Mucosa of stomach (tissue), 1 donor: ENCODE results near the gene CMTM7.

Source experiments
- H3K27me3 ChIP-seq: one replicate; pipeline ENCODE4 v1.7.0; 2013; ENCODE audit warnings: mild to moderate bottlenecking, low read length; ENCODE audit not compliant: control insufficient read depth, insufficient read depth
- H3K36me3 ChIP-seq: one replicate; pipeline ENCODE4 v1.7.0; 2013; ENCODE audit warnings: low read length; ENCODE audit not compliant: control insufficient read depth, insufficient read depth
- H3K4me1 ChIP-seq: one replicate; pipeline ENCODE4 v1.7.0; 2013; ENCODE audit warnings: mild to moderate bottlenecking, low read length; ENCODE audit not compliant: control insufficient read depth, insufficient read depth
- H3K4me3 ChIP-seq: one replicate; pipeline ENCODE4 v1.7.0; 2013; ENCODE audit warnings: low read length
- H3K9ac ChIP-seq: one replicate; pipeline ENCODE4 v1.7.0; 2013; ENCODE audit warnings: mild to moderate bottlenecking, low read length, moderate library complexity
- H3K9me3 ChIP-seq: one replicate; pipeline ENCODE4 v1.7.0; 2013; ENCODE audit warnings: mild to moderate bottlenecking, low read length, moderate library complexity; ENCODE audit not compliant: control insufficient read depth
- donor health status: Pancreatic carcinoma.

The CMTM7 gene

DNA sequence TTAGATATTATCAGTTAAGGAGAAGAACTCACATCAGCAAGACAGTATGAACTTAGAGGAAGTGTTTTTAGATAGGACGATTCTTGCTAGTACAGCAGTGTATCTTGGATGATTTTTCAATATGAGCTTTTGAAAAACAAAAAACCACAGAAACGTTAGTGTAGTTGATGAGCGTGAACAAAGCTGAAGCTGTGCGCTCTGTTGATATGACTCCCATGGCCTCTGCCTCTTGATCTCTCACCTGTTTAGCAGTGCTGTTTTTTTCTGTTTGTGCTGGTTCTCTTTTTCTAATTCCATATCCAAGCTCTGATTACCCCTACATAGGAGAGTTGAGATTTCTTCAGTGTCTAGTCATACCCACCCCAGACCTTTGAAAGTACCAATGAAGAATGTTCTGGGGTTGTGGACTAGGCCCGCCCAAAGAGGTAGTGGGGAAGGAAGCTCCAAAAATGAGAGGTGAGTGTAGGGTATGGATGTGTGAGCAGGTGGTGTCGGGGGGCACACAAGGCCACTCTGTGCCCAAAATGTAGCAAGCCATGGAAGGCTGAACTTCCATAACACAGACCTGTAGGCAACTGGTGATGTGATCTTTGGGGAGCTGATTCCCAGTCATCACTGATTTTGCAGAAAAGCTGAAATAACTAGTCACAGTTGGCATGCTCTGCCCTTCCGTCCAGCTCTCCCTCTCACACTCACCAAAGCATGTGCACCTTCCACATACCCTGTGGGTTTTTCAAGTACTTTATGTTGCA lies 20.0 kb upstream of the CMTM7 start:
- H3K9me3 ChIP-seq = no peaks in the 10 kb centered on the region
- no peak overlapping the region for H3K9ac ChIP-seq

DNA sequence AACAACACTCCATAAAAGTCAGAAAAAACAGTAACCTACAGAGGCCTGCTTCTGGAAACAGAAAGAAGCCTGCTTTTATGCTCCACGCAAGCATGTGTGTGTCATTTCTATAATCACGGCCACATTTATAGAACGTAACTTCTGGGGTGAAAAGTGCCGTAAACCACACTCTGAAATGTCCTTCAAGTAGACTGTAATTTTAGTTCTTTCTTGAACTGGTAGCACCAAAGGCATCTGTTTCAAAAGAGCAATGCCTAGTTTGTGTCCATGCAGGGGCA lies 19.5 kb upstream of the CMTM7 start:
- H3K9me3 ChIP-seq = no peaks in the 10 kb centered on the region
- H3K9ac ChIP-seq = no peak overlapping the region
- no peaks in the 10 kb centered on the region for H3K27me3 ChIP-seq
- no peaks in the 10 kb centered on the region for H3K4me1 ChIP-seq
- H3K4me3 ChIP-seq = no peak overlapping the region
- no peaks in the 10 kb centered on the region for H3K36me3 ChIP-seq

More for the DNA sequence above, 20.0 kb upstream of the CMTM7 start:
- H3K4me1 ChIP-seq = no peaks in the 10 kb centered on the region
- no peak overlapping the region for H3K4me3 ChIP-seq
- H3K36me3 ChIP-seq = no peaks in the 10 kb centered on the region
- no peaks in the 10 kb centered on the region for H3K27me3 ChIP-seq

DNA sequence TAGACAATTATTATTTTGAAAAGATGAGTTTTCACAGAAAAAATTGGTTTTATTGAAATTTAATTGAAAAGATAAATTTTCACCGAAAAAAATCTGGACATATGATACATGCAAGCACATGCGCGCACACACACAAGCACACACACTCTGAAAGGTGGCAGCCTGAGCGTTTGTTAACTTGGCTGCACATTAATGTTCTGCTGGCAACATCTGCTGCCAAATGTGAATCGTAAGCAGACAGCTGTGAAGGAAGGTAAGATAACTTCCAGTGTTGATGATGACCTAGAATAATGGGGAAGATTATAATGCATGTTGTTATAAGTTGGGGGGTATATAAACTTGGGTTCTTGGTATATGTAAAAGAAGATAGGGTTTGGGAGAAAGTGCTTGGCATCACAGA lies 18.4 kb upstream of the CMTM7 start:
- no peaks in the 10 kb centered on the region for H3K9me3 ChIP-seq

DNA sequence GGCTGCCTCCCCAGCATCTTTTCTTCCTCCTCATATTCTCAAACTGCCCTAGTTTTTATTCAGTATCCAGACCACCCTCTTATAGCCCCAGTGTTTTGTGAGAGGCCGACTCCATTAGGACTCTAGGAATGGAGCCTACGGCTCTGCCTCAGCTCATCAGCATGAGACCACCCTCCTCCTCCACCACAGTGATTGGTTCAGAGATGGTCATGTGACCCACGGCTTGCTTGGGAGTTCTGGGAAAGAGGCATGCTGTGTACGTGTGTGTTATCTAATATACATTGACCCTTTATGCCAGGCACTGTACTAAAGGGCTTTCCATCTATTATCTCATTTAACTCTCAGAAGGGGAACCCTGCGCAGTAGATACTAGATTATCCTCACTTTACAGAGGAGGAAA lies 17.8 kb upstream of the CMTM7 start:
- H3K4me3 ChIP-seq = no peak overlapping the region
- H3K36me3 ChIP-seq = no peaks in the 10 kb centered on the region
- no peak overlapping the region for H3K9ac ChIP-seq
- H3K4me1 ChIP-seq = no peaks in the 10 kb centered on the region
- H3K27me3 ChIP-seq = no peaks in the 10 kb centered on the region
- no peaks in the 10 kb centered on the region for H3K9me3 ChIP-seq

More for the DNA sequence above, 18.4 kb upstream of the CMTM7 start:
- no peak overlapping the region for H3K9ac ChIP-seq
- no peak overlapping the region for H3K4me3 ChIP-seq
- no peaks in the 10 kb centered on the region for H3K36me3 ChIP-seq
- no peaks in the 10 kb centered on the region for H3K4me1 ChIP-seq
- no peaks in the 10 kb centered on the region for H3K27me3 ChIP-seq

DNA sequence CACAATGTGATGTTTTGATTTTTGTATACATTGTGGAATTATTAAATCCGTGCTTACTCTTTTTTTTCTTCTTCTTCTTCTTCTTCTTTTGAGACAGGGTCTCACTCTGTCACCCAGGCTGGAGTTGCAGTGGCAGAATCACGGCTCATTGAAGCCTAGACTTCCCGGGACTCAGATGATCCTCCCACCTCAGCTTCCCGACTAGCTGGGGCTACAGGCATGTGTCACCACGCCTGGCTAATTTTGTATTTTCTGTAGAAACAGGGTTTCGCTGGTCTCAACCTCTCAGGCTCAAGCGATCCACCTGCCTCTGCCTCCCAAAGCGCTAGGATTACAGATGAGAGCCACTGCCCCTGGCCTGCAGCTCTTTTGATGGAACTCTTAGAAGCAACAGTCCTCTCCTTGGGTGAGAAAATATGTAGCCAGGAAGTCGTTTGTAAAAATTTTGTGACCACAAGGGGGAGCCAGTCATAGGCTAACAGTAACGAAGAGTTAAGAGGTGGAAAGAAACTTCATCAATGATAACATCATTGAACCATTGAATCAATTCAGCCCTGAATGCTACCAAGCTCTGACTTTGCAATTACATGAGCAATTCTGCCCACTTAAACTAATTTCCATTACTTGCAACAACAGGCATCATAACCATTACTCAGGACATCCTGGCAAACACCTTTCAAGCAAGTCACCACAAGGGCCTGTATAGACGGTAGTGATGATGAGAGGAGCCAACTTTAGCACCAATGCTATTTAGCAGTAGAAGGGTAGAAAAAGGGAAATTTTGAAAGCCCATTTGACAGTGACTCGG lies 16.7 kb upstream of the CMTM7 start:
- no peaks in the 10 kb centered on the region for H3K36me3 ChIP-seq
- H3K4me3 ChIP-seq = no peak overlapping the region

DNA sequence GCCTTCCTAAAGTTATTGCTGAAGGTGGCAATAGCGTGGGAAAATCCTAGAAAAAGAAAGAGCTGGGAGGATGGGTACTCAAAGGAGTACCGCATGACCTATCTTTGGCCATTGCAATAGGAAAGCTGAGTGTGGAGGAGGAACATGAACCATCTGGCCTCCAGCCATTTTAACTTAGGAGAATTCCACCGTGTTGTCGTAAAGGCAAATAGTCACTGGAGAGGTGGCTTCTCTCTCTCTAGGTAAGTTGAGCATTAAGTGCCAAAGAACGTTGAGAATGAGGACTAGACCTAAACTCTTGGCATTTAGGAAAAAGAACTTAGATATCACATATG lies 16.1 kb upstream of the CMTM7 start:
- Histone ChIP-seq H3K27me3 (no peaks in the 10 kb centered on the region), H3K9ac (no peak overlapping the region), H3K4me3 (no peak overlapping the region), H3K4me1 (no peaks in the 10 kb centered on the region), H3K9me3 (no peaks in the 10 kb centered on the region), H3K36me3 (no peaks in the 10 kb centered on the region)

More for the DNA sequence above, 16.7 kb upstream of the CMTM7 start:
- H3K4me1 ChIP-seq = no peaks in the 10 kb centered on the region
- H3K9ac ChIP-seq = no peak overlapping the region
- no peaks in the 10 kb centered on the region for H3K27me3 ChIP-seq
- no peaks in the 10 kb centered on the region for H3K9me3 ChIP-seq

DNA sequence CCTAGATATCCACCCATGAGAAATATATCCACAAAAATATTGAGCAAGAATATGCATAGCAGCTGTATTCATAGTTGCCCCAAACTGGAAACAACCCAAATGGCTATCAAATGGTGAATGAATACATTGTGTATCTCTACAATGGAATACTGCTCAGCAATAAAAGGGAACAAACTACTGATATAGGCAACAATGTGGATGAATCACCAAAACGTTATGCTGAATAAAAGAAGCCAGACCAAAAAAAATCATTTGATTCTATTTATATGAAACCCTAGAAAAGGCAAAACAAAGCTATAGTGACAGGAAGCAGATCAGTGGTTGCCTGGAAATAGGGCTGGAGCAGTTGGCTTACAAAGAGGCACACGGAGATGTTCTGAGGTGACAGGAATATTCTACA lies 15.5 kb upstream of the CMTM7 start:
- no peak overlapping the region for H3K9ac ChIP-seq
- H3K9me3 ChIP-seq = no peaks in the 10 kb centered on the region
- H3K4me1 ChIP-seq = no peaks in the 10 kb centered on the region
- no peaks in the 10 kb centered on the region for H3K27me3 ChIP-seq
- H3K36me3 ChIP-seq = no peaks in the 10 kb centered on the region
- H3K4me3 ChIP-seq = no peak overlapping the region

DNA sequence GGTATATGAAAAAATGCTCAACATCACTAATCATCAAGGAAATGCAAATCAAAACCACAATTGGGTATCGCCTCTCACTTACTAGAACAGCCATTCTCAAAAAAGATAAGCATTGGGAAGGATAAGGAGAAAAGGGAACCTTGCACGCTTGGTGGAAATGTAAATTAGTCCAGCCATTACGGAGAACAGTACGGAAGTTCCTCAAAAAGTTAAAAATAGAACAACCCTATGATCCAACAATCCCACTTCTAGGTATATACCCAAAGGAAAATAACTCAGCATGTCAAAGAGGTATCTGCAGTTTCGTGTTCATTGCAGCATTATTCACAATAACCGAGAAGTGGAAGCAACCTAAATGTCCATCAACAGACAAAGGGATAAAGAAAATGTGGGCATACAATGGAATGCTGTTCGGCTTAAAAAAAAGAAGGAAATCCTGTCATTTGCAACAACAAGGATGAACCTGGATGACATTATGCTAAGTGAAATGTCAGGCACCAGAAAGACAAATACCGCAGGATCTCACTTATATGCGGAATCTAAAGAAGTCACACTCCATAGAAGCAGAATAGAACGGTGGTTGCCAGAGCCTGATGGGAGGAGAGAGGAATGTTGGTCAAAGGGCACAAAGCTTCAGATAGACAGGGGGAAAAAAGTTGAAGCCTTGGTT lies 11.7 kb upstream of the CMTM7 start:
- Histone ChIP-seq H3K36me3 (no peaks in the 10 kb centered on the region), H3K4me3 (no peak overlapping the region), H3K4me1 (no peaks in the 10 kb centered on the region), H3K27me3 (no peaks in the 10 kb centered on the region), H3K9ac (no peak overlapping the region), H3K9me3 (no peaks in the 10 kb centered on the region)

DNA sequence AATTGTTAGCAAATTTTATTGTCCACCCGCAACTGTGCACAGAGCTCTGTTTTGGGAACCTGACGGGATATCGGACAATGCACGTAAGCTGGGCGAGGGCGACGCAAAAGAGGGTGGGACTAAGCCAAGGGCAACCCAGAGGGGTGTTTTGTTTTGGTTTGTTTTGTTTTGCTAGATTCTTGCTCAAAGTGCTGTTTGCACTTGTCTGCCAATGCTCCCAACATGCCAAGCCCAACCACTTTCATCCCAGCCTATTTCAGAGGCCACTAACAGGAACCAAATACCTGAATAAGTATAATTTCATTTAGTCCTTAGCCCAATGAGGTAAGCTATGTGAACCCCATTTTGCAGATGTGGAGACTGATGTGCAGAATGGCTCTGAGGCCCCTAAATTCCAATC lies 9.7 kb upstream of the CMTM7 start:
- no peaks in the 10 kb centered on the region for H3K9me3 ChIP-seq
- no peaks in the 10 kb centered on the region for H3K4me1 ChIP-seq
- H3K36me3 ChIP-seq = no peaks in the 10 kb centered on the region
- no peak overlapping the region for H3K4me3 ChIP-seq
- no peak overlapping the region for H3K9ac ChIP-seq
- H3K27me3 ChIP-seq = no peaks in the 10 kb centered on the region

DNA sequence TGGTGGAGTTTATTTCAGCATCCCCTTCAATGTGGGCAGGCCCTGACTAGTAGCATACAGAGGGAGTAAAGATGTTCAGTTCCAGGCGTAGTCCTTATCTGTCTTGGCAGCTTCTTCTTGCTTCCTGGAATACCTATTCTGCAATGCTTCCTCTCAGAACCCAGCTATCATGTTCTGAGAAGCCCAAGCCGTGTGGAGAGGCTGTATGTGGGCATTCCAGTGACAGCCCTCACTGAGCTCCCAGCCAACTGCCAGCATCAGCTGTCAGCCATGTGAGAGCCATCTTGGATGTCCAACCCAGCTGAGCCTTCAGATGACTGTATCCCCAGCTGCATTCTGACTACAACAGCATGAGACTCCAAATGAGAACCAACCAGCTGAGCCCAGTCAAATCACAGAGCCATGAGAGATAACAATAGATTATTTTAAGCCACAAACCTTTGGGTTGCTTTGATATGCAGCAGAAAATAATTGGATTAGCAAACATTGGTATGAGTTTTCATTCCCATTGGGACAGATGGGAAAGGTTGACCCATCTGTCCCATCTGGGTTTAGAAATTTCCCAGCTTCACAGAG lies 8.4 kb upstream of the CMTM7 start:
- no peaks in the 10 kb centered on the region for H3K9me3 ChIP-seq
- H3K4me1 ChIP-seq = no peaks in the 10 kb centered on the region
- no peaks in the 10 kb centered on the region for H3K27me3 ChIP-seq
- no peaks in the 10 kb centered on the region for H3K36me3 ChIP-seq
- no peak overlapping the region for H3K9ac ChIP-seq
- no peak overlapping the region for H3K4me3 ChIP-seq

DNA sequence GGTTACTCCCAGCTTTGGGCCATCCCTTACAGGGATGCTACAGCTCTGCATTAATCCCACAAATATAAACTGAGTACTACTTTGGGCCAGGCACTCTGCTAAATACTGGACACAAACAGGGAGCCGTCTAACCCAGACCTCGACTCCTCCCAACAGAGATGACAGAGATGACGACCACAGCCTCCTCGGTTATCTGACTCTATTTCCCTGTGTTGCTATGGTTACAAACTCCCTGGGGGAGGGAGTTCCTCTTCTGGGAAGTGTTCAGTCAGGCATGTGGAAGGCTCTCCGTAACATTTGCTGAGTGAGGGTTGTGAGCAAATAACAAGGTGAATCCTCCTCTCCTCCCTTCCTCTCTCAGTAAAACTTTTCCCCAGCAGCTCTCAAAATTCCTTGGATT lies 6.7 kb upstream of the CMTM7 start:
- Histone ChIP-seq H3K9ac (no peak overlapping the region), H3K36me3 (no peaks in the 10 kb centered on the region), H3K9me3 (no peaks in the 10 kb centered on the region), H3K27me3 (no peaks in the 10 kb centered on the region), H3K4me1 (no peaks in the 10 kb centered on the region), H3K4me3 (no peak overlapping the region)

DNA sequence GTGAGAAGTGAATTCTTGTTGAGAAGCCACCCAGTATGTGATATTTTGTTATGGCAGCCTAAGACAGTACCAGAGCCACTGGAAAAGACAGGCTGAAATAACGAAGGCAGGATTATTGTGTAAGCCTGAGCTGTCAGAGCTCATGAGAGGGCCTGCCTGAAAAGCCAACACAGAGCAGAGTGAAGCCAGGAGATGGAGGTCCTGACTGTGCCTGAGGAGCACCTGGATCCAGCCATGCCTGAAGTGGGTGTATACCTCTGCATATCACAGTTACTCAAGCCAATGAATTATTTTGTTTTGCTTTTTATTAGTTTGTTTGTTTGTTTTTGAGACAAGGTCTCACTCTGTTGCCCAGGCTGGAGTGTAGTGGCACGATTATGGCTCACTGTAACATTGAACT lies 4.1 kb upstream of the CMTM7 start:
- Histone ChIP-seq H3K4me1 (no peaks in the 10 kb centered on the region), H3K36me3 (no peaks in the 10 kb centered on the region), H3K9me3 (no peaks in the 10 kb centered on the region), H3K9ac (no peak overlapping the region), H3K4me3 (no peak overlapping the region), H3K27me3 (no peaks in the 10 kb centered on the region)
